ENCODE measurements around the gene CLK3. TPM values are rescaled to one million over a fixed set of nuclear protein-coding genes. Genes with fewer than 3 reads are reported as not detected.

Gene CLK3
- 10 to 100 TPM; 23.8 to 60.3 TPM for total RNA-seq
- polyA plus RNA-seq (ENCODE audit: insufficient read length in 2 of 2) = 10 to 100 TPM; 60.5 to 70.3 TPM
- long read RNA-seq, donor 1, transcript CLK3-222 (1 exons, 958 nt) = major isoform, 7 of 14 reads
- long read RNA-seq, donor 1, partial matches to known transcripts = 0 of 14 reads
- long read RNA-seq, donor 1, other reads (novel, unspliced or antisense) = 0 of 14 reads
- long read RNA-seq, donor 2, partial matches to known transcripts = 0 of 1 reads
- long read RNA-seq, donor 2, other reads (novel, unspliced or antisense) = 0 of 1 reads
- long read RNA-seq, donor 3, transcript CLK3-222 (1 exons, 958 nt) = major isoform, 5 of 10 reads
- long read RNA-seq, donor 3, partial matches to known transcripts = 0 of 10 reads
- long read RNA-seq, donor 3, other reads (novel, unspliced or antisense) = 0 of 10 reads
- long read RNA-seq, donor 4, transcript CLK3-202 (13 exons, 2,621 nt) = major isoform, 9 of 19 reads
- long read RNA-seq, donor 4, transcript CLK3-222 (1 exons, 958 nt) = minor isoform, 7 of 19 reads
- long read RNA-seq, donor 4, partial matches to known transcripts = 0 of 19 reads
- long read RNA-seq, donor 4, other reads (novel, unspliced or antisense) = 0 of 19 reads

GRCh38 chr15:74615508-74616365, at the start of gene CLK3:
Gene CLK3, plus strand, starts transcription at chr15:74615836. Its CDS starts 3,361 bp downstream, at chr15:74619197.
- under 1% methylated on average over 91 of the region's 91 CpGs for WGBS (ENCODE audit: insufficient coverage)
- Histone ChIP-seq H3K36me3 (ENCODE audit: control insufficient read depth, insufficient read depth, low read length) (peaks cover 25% of the 10 kb centered on the region), H3K27ac (ENCODE audit: low read depth, low read length) (peak within 1 kb of the TSS; percentile 95), H3K4me3 (ENCODE audit: low read depth, low read length) (peak within 1 kb of the TSS; percentile 76), H3K9me3 (ENCODE audit: control insufficient read depth, insufficient read depth, low read length) (no peaks in the 10 kb centered on the region), H3K4me1 (ENCODE audit: control insufficient read depth, insufficient read depth, low read length) (peaks cover 47% of the 10 kb centered on the region), H3K27me3 (ENCODE audit: control insufficient read depth, insufficient read depth, low read length) (no peaks in the 10 kb centered on the region)
- peak; percentile 77 to 98 (median 92) for DNase-seq (ENCODE audit: low read depth in 4 of 6, low spot score in 6 of 6)

GRCh38 chr15:74568594-74568993, 47.0 kb upstream of the CLK3 start:
- H3K27me3 ChIP-seq (ENCODE audit: control insufficient read depth, insufficient read depth, low read length) = no peaks in the 10 kb centered on the region
- peaks cover 6% of the 10 kb centered on the region for H3K4me1 ChIP-seq (ENCODE audit: control insufficient read depth, insufficient read depth, low read length)
- H3K36me3 ChIP-seq (ENCODE audit: control insufficient read depth, insufficient read depth, low read length) = peaks cover 5% of the 10 kb centered on the region
- H3K4me3 ChIP-seq (ENCODE audit: low read depth, low read length) = no peak overlapping the region
- no peak for DNase-seq (ENCODE audit: low read depth in 4 of 6, low spot score in 6 of 6)
- WGBS (ENCODE audit: insufficient coverage) = 22% methylated on average over 1 of the region's 1 CpG
- no peaks in the 10 kb centered on the region for H3K9me3 ChIP-seq (ENCODE audit: control insufficient read depth, insufficient read depth, low read length)
- H3K27ac ChIP-seq (ENCODE audit: low read depth, low read length) = no peak overlapping the region

DNA sequence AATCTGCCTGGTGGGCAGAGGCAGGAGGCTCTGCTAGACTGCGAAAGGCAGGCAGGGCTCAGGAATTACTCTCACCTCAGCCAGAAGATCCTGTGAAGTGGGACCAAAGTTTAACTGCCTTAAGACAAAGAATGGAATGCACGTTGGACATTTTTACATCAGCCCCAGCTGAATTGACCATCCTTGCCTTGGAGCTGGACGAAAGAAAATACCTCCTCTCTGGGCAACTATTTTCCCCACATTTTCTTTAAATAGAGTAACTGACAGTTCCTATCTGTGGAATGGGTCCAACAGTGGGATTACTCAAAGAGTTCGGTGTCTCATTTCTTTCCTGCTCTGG, 45.9 kb upstream of the CLK3 start:
- no peaks in the 10 kb centered on the region for H3K27me3 ChIP-seq (ENCODE audit: control insufficient read depth, insufficient read depth, low read length)
- no peaks in the 10 kb centered on the region for H3K9me3 ChIP-seq (ENCODE audit: control insufficient read depth, insufficient read depth, low read length)
- peaks cover 16% of the 10 kb centered on the region for H3K36me3 ChIP-seq (ENCODE audit: control insufficient read depth, insufficient read depth, low read length)
- no peak overlapping the region for H3K4me3 ChIP-seq (ENCODE audit: low read depth, low read length)
- H3K27ac ChIP-seq (ENCODE audit: low read depth, low read length) = no peak overlapping the region
- 89% methylated on average over 3 of the region's 4 CpGs for WGBS (ENCODE audit: insufficient coverage)
- peaks cover 8% of the 10 kb centered on the region for H3K4me1 ChIP-seq (ENCODE audit: control insufficient read depth, insufficient read depth, low read length)
- DNase-seq (ENCODE audit: low read depth in 4 of 6, low spot score in 6 of 6) = no peak

DNA sequence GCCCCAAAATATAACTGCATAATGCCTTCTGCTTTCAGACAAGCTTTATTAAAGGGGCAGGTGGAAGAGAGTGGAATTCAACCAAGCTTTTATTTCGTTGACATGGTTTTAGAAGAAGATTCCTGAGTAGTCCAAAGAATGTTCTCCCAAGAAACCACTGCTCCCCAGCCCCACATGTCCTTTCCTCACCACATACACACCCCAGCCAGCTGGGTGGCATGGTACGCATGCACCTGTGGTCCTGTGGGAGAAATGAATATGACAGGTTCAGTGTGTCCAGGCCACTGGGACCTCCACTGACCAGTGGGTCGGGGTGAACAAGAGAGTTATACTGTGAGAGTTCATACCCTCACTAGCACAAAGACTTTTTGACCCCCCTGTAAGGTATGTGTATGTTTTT, 44.4 kb upstream of the CLK3 start:
- H3K4me3 ChIP-seq (ENCODE audit: low read depth, low read length) = no peak overlapping the region
- peaks cover 8% of the 10 kb centered on the region for H3K4me1 ChIP-seq (ENCODE audit: control insufficient read depth, insufficient read depth, low read length)
- no peak for DNase-seq (ENCODE audit: low read depth in 4 of 6, low spot score in 6 of 6)
- no peak overlapping the region for H3K27ac ChIP-seq (ENCODE audit: low read depth, low read length)
- no peaks in the 10 kb centered on the region for H3K9me3 ChIP-seq (ENCODE audit: control insufficient read depth, insufficient read depth, low read length)
- peaks cover 17% of the 10 kb centered on the region for H3K36me3 ChIP-seq (ENCODE audit: control insufficient read depth, insufficient read depth, low read length)
- no CpG with 5 or more reads among the region's 3 CpGs for WGBS (ENCODE audit: insufficient coverage)
- no peaks in the 10 kb centered on the region for H3K27me3 ChIP-seq (ENCODE audit: control insufficient read depth, insufficient read depth, low read length)

DNA sequence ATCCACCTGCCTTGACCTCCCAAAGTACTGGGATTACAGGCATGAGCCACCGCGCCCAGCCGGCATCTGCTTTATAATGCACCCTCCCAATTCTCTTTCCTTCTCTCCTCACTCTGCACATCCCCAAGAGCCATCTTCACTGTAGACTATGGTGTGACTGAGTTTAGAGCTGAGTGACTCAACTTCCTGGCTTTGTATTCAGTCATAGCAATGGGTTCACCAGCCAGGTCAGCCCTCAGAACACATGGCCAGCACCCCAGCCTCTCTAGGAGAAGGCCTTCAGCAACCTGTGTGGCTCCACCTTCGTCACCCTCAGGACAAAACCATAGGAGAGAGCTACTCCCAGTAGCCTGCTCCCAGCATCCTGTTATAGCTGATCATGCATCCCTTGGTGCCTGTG, 41.6 kb upstream of the CLK3 start:
- peaks cover 40% of the 10 kb centered on the region for H3K36me3 ChIP-seq (ENCODE audit: control insufficient read depth, insufficient read depth, low read length)
- H3K9me3 ChIP-seq (ENCODE audit: control insufficient read depth, insufficient read depth, low read length) = no peaks in the 10 kb centered on the region
- no peak for DNase-seq (ENCODE audit: low read depth in 4 of 6, low spot score in 6 of 6)
- 87% methylated on average over 1 of the region's 4 CpGs for WGBS (ENCODE audit: insufficient coverage)
- peaks cover 10% of the 10 kb centered on the region for H3K4me1 ChIP-seq (ENCODE audit: control insufficient read depth, insufficient read depth, low read length)
- no peak overlapping the region for H3K27ac ChIP-seq (ENCODE audit: low read depth, low read length)
- no peak overlapping the region for H3K4me3 ChIP-seq (ENCODE audit: low read depth, low read length)
- no peaks in the 10 kb centered on the region for H3K27me3 ChIP-seq (ENCODE audit: control insufficient read depth, insufficient read depth, low read length)

DNA sequence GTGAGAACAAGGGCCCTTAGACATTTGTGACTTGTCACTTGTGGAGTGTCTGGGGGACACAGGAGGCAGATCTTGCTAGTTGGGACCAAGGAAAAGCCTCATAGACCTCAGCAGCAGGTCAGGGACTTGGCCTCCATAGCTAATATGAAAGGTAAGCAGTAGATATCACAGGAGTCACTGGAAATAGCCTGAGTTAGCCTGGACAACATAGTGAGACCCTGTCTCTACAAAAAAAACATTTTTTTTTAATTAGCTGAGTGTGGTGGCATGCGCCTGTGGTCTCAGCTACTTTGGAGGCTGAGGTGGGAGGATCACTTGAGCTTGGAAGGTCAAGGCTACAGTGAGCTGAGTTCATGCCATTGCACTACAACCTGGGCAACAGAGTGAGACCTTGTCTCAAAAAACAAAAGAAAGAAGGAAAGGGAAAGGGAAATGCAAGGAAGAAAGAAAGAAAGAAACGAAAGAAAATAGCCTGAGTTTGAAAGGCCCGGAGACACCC, 37.1 kb upstream of the CLK3 start:
- Histone ChIP-seq H3K4me3 (ENCODE audit: low read depth, low read length) (no peak overlapping the region), H3K27ac (ENCODE audit: low read depth, low read length) (no peak overlapping the region), H3K36me3 (ENCODE audit: control insufficient read depth, insufficient read depth, low read length) (peaks cover 52% of the 10 kb centered on the region), H3K9me3 (ENCODE audit: control insufficient read depth, insufficient read depth, low read length) (no peaks in the 10 kb centered on the region), H3K27me3 (ENCODE audit: control insufficient read depth, insufficient read depth, low read length) (no peaks in the 10 kb centered on the region), H3K4me1 (ENCODE audit: control insufficient read depth, insufficient read depth, low read length) (peaks cover 8% of the 10 kb centered on the region)
- no peak for DNase-seq (ENCODE audit: low read depth in 4 of 6, low spot score in 6 of 6)
- 91% methylated on average over 3 of the region's 3 CpGs for WGBS (ENCODE audit: insufficient coverage)

DNA sequence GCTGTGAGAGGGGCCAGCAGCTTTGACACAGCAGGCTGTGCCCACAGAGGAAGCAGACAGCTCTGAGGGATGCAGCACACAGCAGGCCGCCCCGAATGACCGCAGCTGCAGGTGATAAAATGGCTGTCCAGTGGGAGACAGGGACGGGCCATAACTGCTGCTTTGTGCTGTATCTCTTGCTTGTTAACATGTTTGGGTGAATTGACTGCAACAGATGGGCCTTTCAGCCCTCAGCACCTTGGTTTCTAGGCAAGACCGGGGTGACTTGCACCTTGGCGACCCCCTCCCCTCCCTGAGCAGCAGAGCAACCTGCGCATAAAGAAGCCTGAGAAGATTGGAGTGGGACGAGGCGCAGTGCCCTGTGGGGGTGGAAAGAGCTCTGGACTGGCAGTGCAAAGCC, 36.6 kb upstream of the CLK3 start:
- H3K27ac ChIP-seq (ENCODE audit: low read depth, low read length) = no peak overlapping the region
- no peaks in the 10 kb centered on the region for H3K27me3 ChIP-seq (ENCODE audit: control insufficient read depth, insufficient read depth, low read length)
- H3K4me3 ChIP-seq (ENCODE audit: low read depth, low read length) = no peak overlapping the region
- H3K36me3 ChIP-seq (ENCODE audit: control insufficient read depth, insufficient read depth, low read length) = peaks cover 48% of the 10 kb centered on the region
- no peak for DNase-seq (ENCODE audit: low read depth in 4 of 6, low spot score in 6 of 6)
- H3K9me3 ChIP-seq (ENCODE audit: control insufficient read depth, insufficient read depth, low read length) = no peaks in the 10 kb centered on the region
- peaks cover 9% of the 10 kb centered on the region for H3K4me1 ChIP-seq (ENCODE audit: control insufficient read depth, insufficient read depth, low read length)
- WGBS (ENCODE audit: insufficient coverage) = 77% methylated on average over 4 of the region's 9 CpGs

GRCh38 chr15:74580538-74581350, 34.9 kb upstream of the CLK3 start:
- no peak for DNase-seq (ENCODE audit: low read depth in 4 of 6, low spot score in 6 of 6)

GRCh38 chr15:74584204-74584603, 31.4 kb upstream of the CLK3 start:
- Histone ChIP-seq H3K27me3 (ENCODE audit: control insufficient read depth, insufficient read depth, low read length) (no peaks in the 10 kb centered on the region), H3K9me3 (ENCODE audit: control insufficient read depth, insufficient read depth, low read length) (no peaks in the 10 kb centered on the region), H3K27ac (ENCODE audit: low read depth, low read length) (no peak overlapping the region), H3K4me1 (ENCODE audit: control insufficient read depth, insufficient read depth, low read length) (peaks cover 28% of the 10 kb centered on the region), H3K36me3 (ENCODE audit: control insufficient read depth, insufficient read depth, low read length) (peaks cover 28% of the 10 kb centered on the region), H3K4me3 (ENCODE audit: low read depth, low read length) (no peak overlapping the region)
- DNase-seq (ENCODE audit: low read depth in 4 of 6, low spot score in 6 of 6) = no peak
- WGBS (ENCODE audit: insufficient coverage) = no CpG with 5 or more reads among the region's 2 CpGs

More at GRCh38 chr15:74580538-74581350, 34.9 kb upstream of the CLK3 start:
- no peak overlapping the region for H3K27ac ChIP-seq (ENCODE audit: low read depth, low read length)
- WGBS (ENCODE audit: insufficient coverage) = 95% methylated on average over 5 of the region's 7 CpGs
- peaks cover 20% of the 10 kb centered on the region for H3K4me1 ChIP-seq (ENCODE audit: control insufficient read depth, insufficient read depth, low read length)
- H3K9me3 ChIP-seq (ENCODE audit: control insufficient read depth, insufficient read depth, low read length) = no peaks in the 10 kb centered on the region
- H3K36me3 ChIP-seq (ENCODE audit: control insufficient read depth, insufficient read depth, low read length) = peaks cover 42% of the 10 kb centered on the region
- no peak overlapping the region for H3K4me3 ChIP-seq (ENCODE audit: low read depth, low read length)
- no peaks in the 10 kb centered on the region for H3K27me3 ChIP-seq (ENCODE audit: control insufficient read depth, insufficient read depth, low read length)

Measured in spinal cord (tissue), 10 donors.